Activated T-cell treated with anti-CD3 and anti-CD28 coated beads, Interleukin-2, amount 50 U/mL, for 24 hours (primary cell): ENCODE results near the gene HJV.

Experiments used
- DNase-seq: peaks from one replicate; pipeline ENCODE4 v3.0.0-alpha.2; 2020
- H3K27ac Mint-ChIP-seq: 2 replicates; pipeline ENCODE4 v1.8.0; 2020; ENCODE audit warnings: mild to moderate bottlenecking, mixed read lengths
- H3K27me3 Mint-ChIP-seq: 2 replicates; pipeline ENCODE4 v1.8.0; 2020; ENCODE audit warnings: mixed read lengths
- H3K36me3 Mint-ChIP-seq: 2 replicates; pipeline ENCODE4 v1.8.0; 2020; ENCODE audit warnings: low read depth, mixed read lengths
- H3K4me1 Mint-ChIP-seq: 2 replicates; pipeline ENCODE4 v1.8.0; 2020; ENCODE audit warnings: low read depth, mixed read lengths
- H3K4me3 Mint-ChIP-seq: 2 replicates; pipeline ENCODE4 v1.8.0; 2020; ENCODE audit warnings: mild to moderate bottlenecking, moderate library complexity, mixed read lengths
- H3K9me3 Mint-ChIP-seq: 2 replicates; pipeline ENCODE4 v1.8.0; 2020; ENCODE audit warnings: mixed read lengths

HJV gene

GRCh38 chr1:146010126-146010738 lies 11.3 kb downstream of the HJV start:
- Mint-ChIP-seq H3K27me3 (no peaks in the 10 kb centered on the region), H3K36me3 (no peaks in the 10 kb centered on the region), H3K4me1 (peaks cover 28% of the 10 kb centered on the region), H3K9me3 (no peaks in the 10 kb centered on the region), H3K27ac (no peak overlapping the region), H3K4me3 (no peak overlapping the region)
- DNase-seq = no peak

DNA sequence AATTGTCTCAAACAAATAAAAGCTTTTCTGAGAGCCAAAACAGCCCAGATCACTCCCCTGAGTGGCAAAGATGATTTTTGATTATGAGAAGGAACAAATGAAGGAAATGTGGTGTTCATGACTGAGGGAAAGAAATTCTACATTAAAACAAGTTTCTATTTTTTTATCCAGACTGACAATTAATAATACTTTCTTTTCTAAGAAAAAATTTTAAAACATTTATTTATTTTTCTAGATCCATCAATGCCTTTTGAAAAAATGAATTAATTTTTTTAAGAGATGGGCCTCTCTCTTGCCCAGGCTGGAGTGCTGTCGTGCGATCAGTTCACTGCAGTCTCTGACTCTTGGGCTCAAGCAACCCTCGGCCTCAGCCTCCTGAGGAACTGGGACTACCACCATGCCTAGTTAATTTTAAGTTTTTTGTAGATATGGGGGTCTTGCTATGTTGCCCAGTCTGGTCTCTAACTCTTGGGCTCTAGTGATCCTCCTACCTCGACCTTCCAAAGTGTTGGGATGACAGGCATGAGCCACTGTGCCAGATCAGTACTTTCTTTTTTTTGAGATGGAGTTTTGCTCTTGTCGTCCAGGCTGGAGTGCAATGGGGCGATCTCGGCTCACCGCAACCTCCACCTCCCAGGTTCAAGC lies 13.9 kb downstream of the HJV start:
- peak overlapping the region; percentile 93 for H3K27ac Mint-ChIP-seq
- no peaks in the 10 kb centered on the region for H3K36me3 Mint-ChIP-seq
- no peaks in the 10 kb centered on the region for H3K27me3 Mint-ChIP-seq
- DNase-seq = no peak
- no peak overlapping the region for H3K4me3 Mint-ChIP-seq
- peaks cover 38% of the 10 kb centered on the region for H3K4me1 Mint-ChIP-seq
- no peaks in the 10 kb centered on the region for H3K9me3 Mint-ChIP-seq

DNA sequence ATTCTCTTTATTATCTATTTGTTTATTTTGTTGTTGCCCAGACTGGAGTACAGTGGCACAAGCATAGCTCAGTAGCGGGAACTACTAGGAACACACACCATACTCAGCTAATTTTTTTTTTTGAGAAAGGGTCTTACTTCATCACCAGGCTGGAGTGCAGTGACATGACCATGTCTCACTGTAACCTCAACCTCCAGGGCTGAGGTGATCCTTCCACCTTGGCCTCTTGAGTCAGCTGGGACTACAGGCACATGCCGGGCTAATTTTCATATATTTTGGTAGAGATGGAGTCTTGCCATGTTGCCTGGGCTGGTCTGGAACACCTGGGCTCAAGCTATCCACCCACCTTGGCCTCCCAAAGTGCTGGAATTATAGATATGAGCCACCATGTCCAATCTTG lies 19.8 kb downstream of the HJV start:
- Mint-ChIP-seq H3K27me3 (no peaks in the 10 kb centered on the region), H3K9me3 (no peaks in the 10 kb centered on the region), H3K4me3 (no peak overlapping the region), H3K27ac (peak overlapping the region; percentile 83), H3K4me1 (peaks cover 73% of the 10 kb centered on the region), H3K36me3 (peaks cover 2% of the 10 kb centered on the region)
- no peak for DNase-seq

DNA sequence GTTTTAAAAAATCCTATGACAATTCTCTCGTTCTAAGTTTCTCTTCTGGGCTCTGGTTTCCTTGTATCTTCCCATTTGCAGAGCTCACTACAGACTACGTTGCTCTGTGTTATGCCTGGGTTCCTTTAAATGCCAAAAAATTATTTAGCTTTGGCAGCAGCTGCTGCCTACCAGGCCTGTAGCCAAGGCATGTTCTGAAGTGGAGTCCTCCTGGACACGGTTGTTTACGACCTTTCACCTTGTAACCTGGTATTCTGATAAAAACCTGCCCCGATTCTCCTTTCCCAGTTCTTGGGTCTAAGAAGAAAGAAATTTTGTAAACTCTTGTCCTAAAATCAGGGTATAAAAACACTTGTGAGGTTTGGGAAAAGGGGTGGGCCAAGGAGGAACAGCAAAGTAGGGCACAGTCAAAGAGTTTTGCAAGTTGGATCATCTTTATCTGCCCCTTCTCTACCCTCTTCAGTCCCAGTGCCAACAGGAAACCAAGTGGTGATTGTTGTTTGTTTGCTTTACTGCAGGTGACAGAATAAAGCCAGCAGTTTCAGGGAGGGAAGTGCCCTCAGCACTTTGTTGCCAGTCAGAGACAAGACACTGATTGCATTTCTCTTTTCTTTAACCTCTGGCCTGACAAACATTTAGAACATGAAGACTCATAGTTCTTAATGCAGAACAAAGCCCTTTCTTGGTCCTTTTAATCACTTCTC lies 22.1 kb downstream of the HJV start:
- Mint-ChIP-seq H3K36me3 (peaks cover 24% of the 10 kb centered on the region), H3K27ac (peak overlapping the region; percentile 96), H3K4me1 (peaks cover 61% of the 10 kb centered on the region), H3K27me3 (no peaks in the 10 kb centered on the region), H3K9me3 (no peaks in the 10 kb centered on the region), H3K4me3 (peak overlapping the region; percentile 62)
- peak; percentile 31 for DNase-seq

GRCh38 chr1:145997718-145998023 lies 23.9 kb downstream of the HJV start:
- H3K27me3 Mint-ChIP-seq = no peaks in the 10 kb centered on the region
- peaks cover 42% of the 10 kb centered on the region for H3K36me3 Mint-ChIP-seq
- H3K9me3 Mint-ChIP-seq = no peaks in the 10 kb centered on the region
- no peak for DNase-seq
- H3K4me1 Mint-ChIP-seq = peaks cover 68% of the 10 kb centered on the region
- H3K4me3 Mint-ChIP-seq = peak overlapping the region; percentile 97
- H3K27ac Mint-ChIP-seq = peak overlapping the region; percentile 96

GRCh38 chr1:145997016-145997717 lies 24.4 kb downstream of the HJV start:
- H3K4me1 Mint-ChIP-seq = peaks cover 73% of the 10 kb centered on the region
- peak overlapping the region; percentile 97 for H3K4me3 Mint-ChIP-seq
- no peaks in the 10 kb centered on the region for H3K27me3 Mint-ChIP-seq
- peak; percentile 76 for DNase-seq
- peak overlapping the region; percentile 96 for H3K27ac Mint-ChIP-seq
- H3K9me3 Mint-ChIP-seq = no peaks in the 10 kb centered on the region
- H3K36me3 Mint-ChIP-seq = peaks cover 47% of the 10 kb centered on the region

- Mint-ChIP-seq H3K4me1 (peaks cover 73% of the 10 kb centered on the region), H3K36me3 (peaks cover 54% of the 10 kb centered on the region), H3K9me3 (no peaks in the 10 kb centered on the region), H3K4me3 (peak within 1 kb of the TSS; percentile 97), H3K27me3 (no peaks in the 10 kb centered on the region), H3K27ac (peak within 1 kb of the TSS; percentile 96)
- peak; percentile 92 for DNase-seq
These were observed 25.0 kb downstream of the HJV start, which contains the start of gene TXNIP for GRCh38 chr1:145996433-145997015. TSS of gene TXNIP (minus strand) at chr1:145996579. CDS start at chr1:145996266, 313 bp downstream.

DNA sequence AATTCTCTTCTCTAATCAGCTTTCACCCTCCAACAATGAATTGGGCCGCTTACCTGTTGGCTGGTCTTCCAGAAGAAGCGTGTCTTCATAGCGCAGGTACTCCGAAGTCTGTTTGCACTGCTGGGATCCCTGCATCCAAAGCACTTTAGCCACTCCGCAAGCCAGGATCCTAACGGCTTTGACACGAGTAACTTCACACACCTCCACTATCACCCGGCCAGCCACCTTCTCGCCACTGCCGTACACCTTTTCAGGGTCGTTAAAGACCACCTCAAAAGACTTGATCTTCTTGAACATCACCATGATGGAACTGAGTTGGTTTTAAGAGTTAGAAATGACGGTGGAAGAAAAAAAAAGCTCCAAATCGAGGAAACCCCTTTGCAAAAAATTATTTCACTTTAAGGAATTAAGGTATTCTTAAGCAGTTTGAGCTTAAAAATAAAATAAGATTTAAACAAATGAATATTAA lies 25.5 kb downstream of the HJV start:
- no peaks in the 10 kb centered on the region for H3K27me3 Mint-ChIP-seq
- peaks cover 71% of the 10 kb centered on the region for H3K4me1 Mint-ChIP-seq
- no peaks in the 10 kb centered on the region for H3K9me3 Mint-ChIP-seq
- peaks cover 55% of the 10 kb centered on the region for H3K36me3 Mint-ChIP-seq
- peak overlapping the region; percentile 97 for H3K4me3 Mint-ChIP-seq
- DNase-seq = peak; percentile 59
- peak overlapping the region; percentile 96 for H3K27ac Mint-ChIP-seq

DNA sequence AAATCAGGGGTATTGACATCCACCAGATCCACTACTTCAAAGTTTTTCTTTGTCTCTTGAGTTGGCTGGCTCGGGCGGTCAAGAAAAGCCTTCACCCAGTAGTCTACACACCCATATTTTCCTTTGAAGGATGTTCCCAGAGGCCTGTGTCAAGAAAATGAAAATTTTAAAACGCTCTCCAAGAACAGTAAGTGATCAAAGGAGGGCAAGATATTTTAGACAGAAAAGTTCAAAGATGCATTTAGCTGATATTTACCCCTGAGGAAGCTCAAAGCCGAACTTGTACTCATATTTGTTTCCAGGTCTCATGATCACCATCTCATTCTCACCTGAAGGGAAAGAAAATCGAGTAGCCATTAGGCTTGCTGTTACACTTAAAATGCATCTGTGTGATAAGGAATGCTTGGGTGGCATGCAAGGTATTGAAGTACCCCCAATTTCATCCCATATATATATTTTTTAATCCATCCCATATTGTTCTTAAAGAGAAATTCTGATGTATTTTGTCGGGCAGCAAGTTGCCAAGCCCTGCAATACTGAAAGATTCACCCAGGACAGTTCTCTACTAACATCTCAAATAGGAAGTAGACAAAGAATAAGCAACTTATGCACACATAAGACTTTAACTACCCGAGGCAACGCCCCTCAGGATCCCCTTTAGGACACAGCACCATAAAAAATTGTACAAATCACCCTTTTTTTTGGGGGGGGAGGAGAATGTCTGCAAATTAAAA lies 26.2 kb downstream of the HJV start:
- peaks cover 55% of the 10 kb centered on the region for H3K36me3 Mint-ChIP-seq
- H3K27ac Mint-ChIP-seq = peak overlapping the region; percentile 96
- no peaks in the 10 kb centered on the region for H3K27me3 Mint-ChIP-seq
- H3K4me1 Mint-ChIP-seq = peaks cover 75% of the 10 kb centered on the region
- no peaks in the 10 kb centered on the region for H3K9me3 Mint-ChIP-seq
- H3K4me3 Mint-ChIP-seq = peak overlapping the region; percentile 97
- no peak for DNase-seq

- DNase-seq = peak; percentile 58
These were observed 27.0 kb downstream of the HJV start for GRCh38 chr1:145994391-145995120.

GRCh38 chr1:145993618-145994390 lies 27.7 kb downstream of the HJV start:
- peak overlapping the region; percentile 96 for H3K27ac Mint-ChIP-seq
- H3K4me1 Mint-ChIP-seq = peaks cover 65% of the 10 kb centered on the region
- DNase-seq = no peak
- H3K27me3 Mint-ChIP-seq = no peaks in the 10 kb centered on the region
- peak overlapping the region; percentile 97 for H3K4me3 Mint-ChIP-seq
- no peaks in the 10 kb centered on the region for H3K9me3 Mint-ChIP-seq
- peaks cover 55% of the 10 kb centered on the region for H3K36me3 Mint-ChIP-seq

More at GRCh38 chr1:145994391-145995120, 27.0 kb downstream of the HJV start:
- no peaks in the 10 kb centered on the region for H3K9me3 Mint-ChIP-seq
- H3K4me1 Mint-ChIP-seq = peaks cover 70% of the 10 kb centered on the region
- peaks cover 55% of the 10 kb centered on the region for H3K36me3 Mint-ChIP-seq
- H3K27ac Mint-ChIP-seq = peak overlapping the region; percentile 96
- no peaks in the 10 kb centered on the region for H3K27me3 Mint-ChIP-seq
- peak overlapping the region; percentile 97 for H3K4me3 Mint-ChIP-seq

DNA sequence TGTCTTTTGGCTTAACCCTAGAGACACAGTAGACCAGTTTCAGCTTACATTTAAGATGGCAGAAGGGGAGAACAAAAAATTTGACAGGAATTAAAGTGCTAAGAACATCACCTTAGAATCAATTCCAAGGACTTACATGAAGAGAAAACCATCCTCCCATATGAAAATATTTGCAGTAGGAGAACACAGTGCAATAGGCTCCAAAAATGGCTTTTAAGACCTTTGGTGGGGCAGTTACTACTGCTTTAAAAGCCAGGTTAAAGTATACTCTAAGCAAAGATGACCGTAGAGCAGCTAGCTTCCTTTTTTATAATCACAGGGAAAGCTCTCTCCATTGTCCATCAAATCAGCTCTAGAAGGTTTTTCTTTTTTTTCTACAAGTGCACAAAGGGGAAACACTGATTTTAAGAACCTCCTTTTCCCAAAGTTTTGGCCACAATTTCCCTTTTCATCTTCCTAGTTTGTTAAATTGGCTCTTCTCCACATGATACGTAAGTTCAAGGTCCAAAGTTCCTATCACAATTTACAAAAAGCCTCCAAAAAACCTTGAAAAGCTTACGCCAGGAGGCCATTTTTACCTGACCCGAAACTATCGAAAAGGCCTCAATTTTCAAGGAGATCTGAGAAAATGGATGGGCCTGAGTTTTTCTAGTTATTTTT lies 28.4 kb downstream of the HJV start:
- H3K27me3 Mint-ChIP-seq = no peaks in the 10 kb centered on the region
- DNase-seq = no peak
- peaks cover 63% of the 10 kb centered on the region for H3K4me1 Mint-ChIP-seq
- peak overlapping the region; percentile 96 for H3K27ac Mint-ChIP-seq
- H3K9me3 Mint-ChIP-seq = no peaks in the 10 kb centered on the region
- H3K4me3 Mint-ChIP-seq = peak overlapping the region; percentile 97
- H3K36me3 Mint-ChIP-seq = peaks cover 55% of the 10 kb centered on the region
